ENCODE results near the gene ZNF362.

ZNF362 gene

DNA sequence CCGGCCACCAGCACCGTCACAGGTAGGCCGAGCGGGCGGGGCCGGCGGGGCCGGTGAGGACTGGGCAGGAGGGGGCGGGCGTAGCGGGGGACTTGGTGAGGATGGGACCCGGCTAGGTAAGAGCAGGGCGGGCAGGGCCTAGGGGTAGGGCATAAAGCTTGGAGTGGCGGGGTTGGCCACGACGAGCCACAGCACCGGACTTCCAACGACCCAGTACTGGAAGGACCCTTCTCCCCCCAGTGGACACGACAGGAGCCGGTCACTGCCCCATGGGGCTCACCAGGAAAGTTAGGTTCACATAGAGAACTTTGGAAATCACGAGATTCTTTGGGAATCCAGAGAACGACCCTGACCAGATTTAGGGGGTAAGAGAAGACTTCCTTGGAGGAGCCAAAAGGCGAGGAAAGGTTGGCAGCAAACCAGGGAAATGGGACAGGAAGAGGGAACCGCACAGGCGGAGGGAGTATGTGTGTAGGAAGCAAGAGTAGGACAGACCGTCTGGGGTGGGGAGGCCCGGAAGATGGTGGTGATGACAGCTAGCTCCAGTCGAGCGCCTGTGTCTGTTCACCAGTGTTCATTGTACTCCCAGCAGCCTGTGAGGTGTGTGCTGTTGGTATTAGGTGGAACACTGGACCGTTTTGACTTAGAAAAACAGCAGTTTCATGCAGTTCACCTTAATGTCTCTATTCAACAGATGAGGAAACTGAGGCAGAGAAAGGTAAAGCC lies 20.4 kb downstream of the ZNF362 start:
- H2AFZ ChIP-seq (ENCODE audit: low read depth), result no peak overlapping the region
- no peaks in the 10 kb centered on the region for H3K79me2 ChIP-seq (ENCODE audit: insufficient read depth, low read depth)
- H3K4me1 ChIP-seq (ENCODE audit: low read depth, poor library complexity, severe bottlenecking), result no peaks in the 10 kb centered on the region
- H3K36me3 ChIP-seq (ENCODE audit: insufficient read depth), result no peaks in the 10 kb centered on the region
- TF ChIP-seq, protein P1, sequence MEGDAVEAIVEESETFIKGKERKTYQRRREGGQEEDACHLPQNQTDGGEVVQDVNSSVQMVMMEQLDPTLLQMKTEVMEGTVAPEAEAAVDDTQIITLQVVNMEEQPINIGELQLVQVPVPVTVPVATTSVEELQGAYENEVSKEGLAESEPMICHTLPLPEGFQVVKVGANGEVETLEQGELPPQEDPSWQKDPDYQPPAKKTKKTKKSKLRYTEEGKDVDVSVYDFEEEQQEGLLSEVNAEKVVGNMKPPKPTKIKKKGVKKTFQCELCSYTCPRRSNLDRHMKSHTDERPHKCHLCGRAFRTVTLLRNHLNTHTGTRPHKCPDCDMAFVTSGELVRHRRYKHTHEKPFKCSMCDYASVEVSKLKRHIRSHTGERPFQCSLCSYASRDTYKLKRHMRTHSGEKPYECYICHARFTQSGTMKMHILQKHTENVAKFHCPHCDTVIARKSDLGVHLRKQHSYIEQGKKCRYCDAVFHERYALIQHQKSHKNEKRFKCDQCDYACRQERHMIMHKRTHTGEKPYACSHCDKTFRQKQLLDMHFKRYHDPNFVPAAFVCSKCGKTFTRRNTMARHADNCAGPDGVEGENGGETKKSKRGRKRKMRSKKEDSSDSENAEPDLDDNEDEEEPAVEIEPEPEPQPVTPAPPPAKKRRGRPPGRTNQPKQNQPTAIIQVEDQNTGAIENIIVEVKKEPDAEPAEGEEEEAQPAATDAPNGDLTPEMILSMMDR (conservative IDR thresholded peaks at IDR 0.05; ENCODE audit: low read depth, low read length), result no peak
- no peaks in the 10 kb centered on the region for H3K27me3 ChIP-seq (ENCODE audit: insufficient read depth, low read depth)
- no peak overlapping the region for H3K4me3 ChIP-seq (IDR thresholded peaks at IDR 0.05; ENCODE audit: insufficient read depth, low read depth, low read length)
- no peak overlapping the region for H3K9ac ChIP-seq
- no peaks in the 10 kb centered on the region for H4K20me1 ChIP-seq (ENCODE audit: insufficient read depth)
- H3K27ac ChIP-seq, result no peak overlapping the region
- no peak overlapping the region for H3K4me2 ChIP-seq

DNA sequence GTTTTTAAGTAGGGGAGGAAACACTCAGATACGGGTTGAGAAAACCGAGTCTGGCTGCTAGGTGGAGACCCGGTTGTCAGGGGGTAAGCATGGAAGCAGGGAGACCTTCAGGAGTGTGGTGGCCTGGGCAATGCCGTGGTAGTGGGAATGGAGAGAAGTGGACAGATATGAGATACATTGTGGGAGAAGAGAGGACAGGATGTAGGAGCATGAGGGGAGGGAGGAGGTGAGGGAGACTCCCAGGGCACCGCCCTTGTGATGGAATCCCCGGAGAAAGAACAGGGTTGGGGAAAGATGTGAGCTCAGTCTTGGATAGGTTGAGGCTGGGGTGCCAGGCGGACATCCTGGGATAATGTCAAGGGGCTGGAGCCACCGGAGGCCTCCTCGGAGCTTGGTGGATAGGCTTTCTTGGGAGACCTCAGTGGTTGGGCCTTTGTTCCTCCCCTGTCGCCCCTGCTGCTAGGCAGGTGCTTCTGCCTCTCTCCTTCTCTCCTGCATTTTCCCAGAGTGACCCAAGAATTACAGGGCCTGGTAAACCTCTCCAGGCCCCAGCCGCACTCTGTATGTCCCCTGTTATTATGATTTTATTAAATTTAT lies 21.3 kb downstream of the ZNF362 start:
- no peak overlapping the region for H3K9ac ChIP-seq
- H3K27ac ChIP-seq, result no peak overlapping the region
- H2AFZ ChIP-seq (ENCODE audit: low read depth), result no peak overlapping the region
- no peaks in the 10 kb centered on the region for H3K79me2 ChIP-seq (ENCODE audit: insufficient read depth, low read depth)
- H4K20me1 ChIP-seq (ENCODE audit: insufficient read depth), result no peaks in the 10 kb centered on the region
- no peaks in the 10 kb centered on the region for H3K4me1 ChIP-seq (ENCODE audit: low read depth, poor library complexity, severe bottlenecking)
- no peaks in the 10 kb centered on the region for H3K27me3 ChIP-seq (ENCODE audit: insufficient read depth, low read depth)
- H3K4me2 ChIP-seq, result no peak overlapping the region
- no peaks in the 10 kb centered on the region for H3K36me3 ChIP-seq (ENCODE audit: insufficient read depth)
- no peak overlapping the region for H3K4me3 ChIP-seq (IDR thresholded peaks at IDR 0.05; ENCODE audit: insufficient read depth, low read depth, low read length)
- TF ChIP-seq, protein P1 (conservative IDR thresholded peaks at IDR 0.05; ENCODE audit: low read depth, low read length), result no peak

DNA sequence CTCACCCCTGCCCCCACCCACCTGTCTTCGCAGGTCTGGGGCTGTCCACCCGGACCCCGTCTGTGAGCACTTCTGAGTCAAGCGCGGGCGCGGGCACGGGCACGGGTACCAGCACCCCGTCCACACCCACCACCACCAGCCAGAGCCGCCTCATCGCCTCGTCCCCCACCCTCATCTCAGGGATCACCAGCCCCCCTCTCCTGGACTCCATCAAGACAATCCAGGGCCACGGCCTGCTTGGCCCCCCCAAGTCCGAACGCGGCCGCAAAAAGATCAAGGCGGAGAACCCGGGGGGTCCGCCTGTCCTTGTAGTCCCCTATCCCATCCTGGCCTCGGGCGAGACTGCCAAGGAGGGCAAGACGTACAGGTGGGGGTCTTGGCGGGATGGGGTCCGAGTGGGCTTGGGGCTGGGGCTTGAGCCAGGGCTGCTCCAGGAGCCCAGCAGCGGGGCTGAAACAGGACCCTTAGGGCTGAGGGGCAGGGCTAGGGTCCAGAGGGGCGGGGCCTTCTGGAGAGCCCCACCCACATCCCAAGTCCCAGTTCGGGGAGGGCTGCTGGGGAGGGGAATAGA lies 23.9 kb downstream of the ZNF362 start:
- H3K9ac ChIP-seq, result no peak overlapping the region
- no peaks in the 10 kb centered on the region for H3K36me3 ChIP-seq (ENCODE audit: insufficient read depth)
- TF ChIP-seq, protein P1 (conservative IDR thresholded peaks at IDR 0.05; ENCODE audit: low read depth, low read length), result no peak
- no peak overlapping the region for H2AFZ ChIP-seq (ENCODE audit: low read depth)
- H3K4me2 ChIP-seq, result no peak overlapping the region
- no peak overlapping the region for H3K27ac ChIP-seq
- H3K4me1 ChIP-seq (ENCODE audit: low read depth, poor library complexity, severe bottlenecking), result no peaks in the 10 kb centered on the region
- no peaks in the 10 kb centered on the region for H3K27me3 ChIP-seq (ENCODE audit: insufficient read depth, low read depth)
- H3K4me3 ChIP-seq (IDR thresholded peaks at IDR 0.05; ENCODE audit: insufficient read depth, low read depth, low read length), result no peak overlapping the region
- H4K20me1 ChIP-seq (ENCODE audit: insufficient read depth), result no peaks in the 10 kb centered on the region
- no peaks in the 10 kb centered on the region for H3K79me2 ChIP-seq (ENCODE audit: insufficient read depth, low read depth)

DNA sequence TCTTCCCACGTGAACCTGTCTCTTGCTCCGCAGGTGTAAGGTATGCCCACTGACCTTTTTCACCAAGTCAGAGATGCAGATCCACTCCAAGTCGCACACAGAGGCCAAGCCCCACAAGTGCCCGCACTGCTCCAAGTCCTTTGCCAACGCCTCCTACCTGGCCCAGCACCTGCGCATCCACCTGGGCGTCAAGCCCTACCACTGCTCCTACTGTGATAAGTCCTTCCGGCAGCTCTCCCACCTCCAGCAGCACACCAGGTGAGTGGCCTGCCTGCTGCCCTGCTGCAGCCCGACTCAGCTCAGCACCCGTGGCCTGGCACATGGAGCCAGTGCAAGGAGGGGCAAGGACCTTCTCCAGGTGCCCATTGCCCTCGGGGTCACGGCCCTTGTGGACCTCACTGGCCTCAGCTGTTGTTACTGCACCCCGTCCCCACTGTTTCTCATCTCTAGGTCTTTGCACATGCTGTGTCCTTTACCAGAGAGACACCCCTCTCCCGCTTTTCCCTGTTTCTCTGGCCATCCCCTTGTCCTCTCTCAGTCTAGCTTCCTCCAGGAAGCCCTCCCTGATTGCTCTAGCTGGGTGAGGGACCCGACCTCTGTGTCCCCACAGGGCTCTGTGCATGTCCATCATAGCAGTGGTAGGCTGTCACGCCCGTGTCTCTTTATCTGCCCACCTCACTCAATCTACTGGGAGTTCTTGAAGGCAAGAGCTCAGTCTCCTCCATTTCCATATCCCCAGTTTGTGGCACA lies 25.4 kb downstream of the ZNF362 start:
- Histone ChIP-seq H3K27ac (no peak overlapping the region), H3K4me1 (ENCODE audit: low read depth, poor library complexity, severe bottlenecking) (no peaks in the 10 kb centered on the region), H3K4me3 (IDR thresholded peaks at IDR 0.05; ENCODE audit: insufficient read depth, low read depth, low read length) (no peak overlapping the region), H3K4me2 (no peak overlapping the region), H3K36me3 (ENCODE audit: insufficient read depth) (no peaks in the 10 kb centered on the region), H4K20me1 (ENCODE audit: insufficient read depth) (no peaks in the 10 kb centered on the region), H3K27me3 (ENCODE audit: insufficient read depth, low read depth) (no peaks in the 10 kb centered on the region), H2AFZ (ENCODE audit: low read depth) (no peak overlapping the region), H3K79me2 (ENCODE audit: insufficient read depth, low read depth) (no peaks in the 10 kb centered on the region), H3K9ac (no peak overlapping the region)
- TF ChIP-seq, protein P1 (conservative IDR thresholded peaks at IDR 0.05; ENCODE audit: low read depth, low read length), result no peak

Data from KMS-11 (cell line).